HG03097 (cell line): Measurements from ENCODE around the gene RNFT2.

Experiments used
- ATAC-seq: cut with Tn5 transposase; IDR thresholded peaks from one replicate; pipeline ENCODE4 v1.9.1; 2021; ENCODE audit not compliant: unreplicated experiment, low FRiP score

RNFT2 gene

DNA sequence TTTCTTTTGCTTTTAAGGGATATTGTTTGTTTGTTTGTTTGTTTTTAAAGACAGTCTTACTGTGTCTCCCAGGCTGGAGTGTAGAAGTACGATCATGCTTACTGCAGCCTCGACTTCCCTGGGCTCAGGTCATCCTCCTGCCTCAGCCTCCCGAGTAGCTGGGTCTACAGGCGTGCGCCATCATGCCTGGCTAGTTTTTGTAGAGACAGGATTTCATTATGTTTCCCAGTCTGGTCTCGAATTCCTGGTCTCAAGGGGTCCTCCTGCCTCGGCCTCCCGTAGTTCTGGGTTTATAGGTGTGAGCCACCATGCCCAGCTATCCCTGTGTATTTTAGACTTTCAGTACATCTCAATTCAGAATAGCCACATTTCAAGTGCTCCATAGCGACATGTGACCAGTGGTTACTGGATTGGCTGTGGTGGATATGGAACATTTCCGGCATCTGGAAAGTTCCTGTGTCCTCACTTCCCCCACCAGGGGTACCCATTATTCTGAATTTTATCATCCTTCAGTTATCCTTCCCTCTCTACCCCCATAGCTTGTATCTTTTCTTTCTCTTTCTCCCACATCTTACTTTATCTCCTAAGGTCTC is 82.0 kb downstream of the RNFT2 start:
- ATAC-seq = no peak

DNA sequence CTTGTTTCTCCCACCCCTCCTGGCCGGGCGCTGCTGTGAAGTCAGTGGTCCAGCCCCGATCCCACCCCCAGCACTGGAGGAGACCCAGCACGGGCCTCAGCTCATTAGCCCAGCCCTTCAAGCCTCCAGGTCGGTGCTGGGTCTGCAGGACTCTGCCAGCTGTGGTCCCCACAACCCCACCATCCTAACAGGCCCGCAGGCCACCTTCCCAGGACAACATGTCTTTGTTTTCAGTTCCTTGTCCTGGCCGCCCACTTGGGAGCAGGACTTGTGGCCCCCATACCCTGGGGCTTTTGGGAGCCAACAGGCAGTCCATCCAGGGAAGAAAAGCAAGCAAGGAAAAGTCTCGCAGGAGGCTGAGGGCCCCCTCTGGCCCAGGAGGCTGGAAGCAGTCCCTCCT is 83.2 kb downstream of the RNFT2 start:
- no peak for ATAC-seq

DNA sequence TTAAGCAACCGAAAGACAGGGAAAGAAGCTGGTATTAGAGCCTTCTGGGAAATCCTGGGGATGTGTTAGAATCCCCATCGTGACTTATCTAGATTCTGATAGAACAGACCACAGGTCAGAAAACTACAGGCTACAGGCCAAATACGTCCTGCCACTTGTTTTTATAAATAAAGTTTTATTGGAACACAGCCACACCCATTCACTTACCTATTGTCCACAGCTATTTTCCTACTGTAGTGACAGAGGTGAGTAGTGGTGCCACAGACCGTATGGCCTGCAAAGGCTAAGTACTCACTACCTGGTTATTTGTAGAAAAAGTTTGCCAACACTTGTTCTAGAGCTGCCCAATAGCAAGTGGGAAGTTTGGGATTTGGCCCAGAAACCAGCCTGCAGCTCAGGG is 89.3 kb downstream of the RNFT2 start:
- ATAC-seq = no peak

DNA sequence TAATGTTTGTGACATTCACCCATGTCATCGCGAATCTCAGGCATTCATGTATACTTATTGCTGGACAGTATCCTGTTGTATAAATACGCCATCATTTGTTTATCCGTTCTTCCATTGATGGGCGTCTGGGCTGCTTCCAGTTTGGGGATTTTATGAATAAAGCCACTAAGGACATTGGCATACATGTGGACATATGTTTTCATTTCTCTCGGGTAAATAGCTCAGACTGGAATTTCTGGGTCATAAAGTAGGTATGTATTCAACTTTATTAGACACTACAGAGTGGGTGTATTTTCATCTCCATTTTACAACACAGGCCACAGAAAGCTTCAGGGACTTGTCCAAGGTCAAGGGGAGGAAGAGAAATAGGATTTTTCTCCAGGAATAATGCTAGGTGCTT is 94.2 kb downstream of the RNFT2 start:
- no peak for ATAC-seq

DNA sequence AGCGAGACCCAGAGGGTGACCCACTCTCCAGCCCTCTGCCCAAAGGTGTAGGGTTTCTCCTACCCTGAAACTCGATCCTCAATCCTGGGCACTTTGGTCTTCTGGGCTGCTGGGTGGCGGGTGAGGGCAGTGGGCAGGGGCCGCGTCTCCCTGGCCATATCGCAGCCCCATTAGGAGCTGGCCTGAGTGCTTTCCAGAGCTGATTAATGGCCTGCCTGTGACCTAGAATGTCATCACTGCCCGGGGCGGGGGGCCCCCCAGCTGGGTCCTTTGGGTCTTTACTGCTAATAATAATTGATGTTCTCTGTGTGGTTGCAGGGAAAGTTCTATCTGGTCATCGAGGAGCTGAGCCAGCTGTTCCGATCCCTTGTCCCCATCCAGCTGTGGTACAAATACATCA is 95.4 kb downstream of the RNFT2 start:
- ATAC-seq = no peak

DNA sequence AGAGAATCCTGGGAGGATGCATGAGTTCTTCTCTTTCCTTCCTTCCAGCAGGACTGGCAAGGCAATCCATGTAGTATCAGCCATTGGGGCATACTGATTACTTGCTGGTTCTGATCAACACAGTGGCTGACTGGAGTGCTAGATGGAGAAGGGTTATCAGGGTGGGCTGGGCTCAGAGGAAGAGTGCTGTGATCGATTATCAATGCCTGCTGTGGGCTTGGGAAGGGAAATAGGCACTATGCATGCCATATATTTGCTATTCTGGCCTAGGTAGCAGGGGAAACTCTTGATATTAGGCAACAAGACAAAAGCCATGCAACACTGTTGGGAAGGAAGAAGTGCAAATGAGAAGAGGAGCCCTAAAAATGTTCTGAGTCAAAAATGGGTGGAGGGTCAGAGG is 97.4 kb downstream of the RNFT2 start:
- ATAC-seq = no peak

DNA sequence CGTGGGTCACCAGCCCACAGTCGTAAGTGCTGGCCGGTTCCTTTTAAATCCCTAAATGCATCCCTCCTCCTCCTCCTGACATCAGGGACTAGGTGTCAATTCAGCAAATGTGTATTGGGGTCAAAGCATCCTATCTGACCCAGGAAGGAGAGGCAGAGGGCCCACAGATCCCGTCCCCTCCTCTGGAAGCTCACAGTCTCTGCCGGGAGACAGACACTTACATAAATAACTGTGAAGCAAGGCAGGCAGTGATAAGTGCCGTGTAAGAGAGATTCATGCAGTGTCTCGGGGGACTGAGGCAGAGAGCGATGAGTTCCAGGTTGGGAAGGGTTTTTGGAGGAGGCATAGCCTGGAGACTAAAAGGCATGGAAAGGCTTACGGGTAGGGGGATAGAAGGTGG is 99.0 kb downstream of the RNFT2 start:
- no peak for ATAC-seq

DNA sequence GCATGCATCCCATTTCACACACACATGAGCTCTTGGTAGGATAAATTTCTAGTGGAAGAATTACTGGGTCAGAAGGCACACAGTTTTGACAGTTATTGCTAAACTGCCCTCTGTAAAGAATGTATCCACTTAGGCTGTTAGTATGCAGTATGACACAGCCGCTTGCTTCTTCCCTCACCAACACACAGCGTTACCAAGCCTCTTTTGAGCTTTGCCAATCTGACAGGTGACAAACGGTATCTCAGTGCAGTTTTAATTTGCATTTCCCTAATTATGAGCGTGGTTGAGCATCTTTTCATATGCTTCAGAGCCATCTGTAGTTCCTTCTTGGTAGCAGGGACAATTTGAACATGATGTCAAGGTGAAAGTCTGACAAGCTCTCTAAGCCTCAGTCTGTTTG is 100.2 kb downstream of the RNFT2 start:
- ATAC-seq = no peak

DNA sequence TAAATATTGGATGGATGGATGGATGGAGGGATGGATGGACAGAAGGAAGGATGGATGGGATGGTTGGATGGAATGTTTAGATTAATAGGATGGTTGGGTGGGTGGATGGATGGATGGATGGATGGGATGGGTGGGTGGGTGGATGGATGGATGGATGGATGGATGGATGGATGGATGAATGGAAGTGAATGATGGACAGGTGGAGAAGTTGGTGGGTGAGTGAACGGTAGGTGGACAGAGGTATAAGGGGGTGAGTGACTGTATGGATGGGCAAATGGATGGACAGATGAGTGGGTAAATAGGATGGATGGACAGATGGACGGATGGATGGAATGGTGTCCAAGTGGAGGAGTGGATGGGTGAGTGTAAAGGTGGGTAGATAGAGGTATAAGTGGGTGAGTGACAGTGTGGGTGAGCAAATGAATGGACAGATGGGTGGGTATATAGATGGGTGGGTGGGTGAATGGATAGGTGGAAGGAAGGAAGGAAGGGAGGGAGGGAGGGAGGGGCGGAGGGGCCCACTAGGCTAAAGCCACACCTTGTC is 101.2 kb downstream of the RNFT2 start:
- ATAC-seq = no peak

DNA sequence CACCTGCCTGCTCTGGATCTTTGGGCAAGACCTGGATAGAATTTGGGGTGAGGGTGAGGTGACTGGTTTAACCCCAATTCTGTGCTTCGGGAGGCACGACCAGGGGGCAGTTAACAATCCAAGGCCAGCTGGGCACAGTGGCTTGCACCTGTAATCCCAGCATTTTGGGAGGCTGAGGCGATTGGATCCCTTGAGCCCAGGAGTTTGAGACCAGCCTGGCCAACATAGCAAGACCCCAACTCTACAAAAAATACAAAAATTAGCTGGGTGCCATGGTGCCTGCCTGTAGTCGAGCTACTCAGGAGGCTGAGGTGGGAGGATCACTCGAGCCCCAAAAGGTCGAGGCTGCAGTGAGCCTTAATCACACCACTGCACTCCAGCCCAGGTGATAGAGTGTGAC is 105.0 kb downstream of the RNFT2 start:
- no peak for ATAC-seq

DNA sequence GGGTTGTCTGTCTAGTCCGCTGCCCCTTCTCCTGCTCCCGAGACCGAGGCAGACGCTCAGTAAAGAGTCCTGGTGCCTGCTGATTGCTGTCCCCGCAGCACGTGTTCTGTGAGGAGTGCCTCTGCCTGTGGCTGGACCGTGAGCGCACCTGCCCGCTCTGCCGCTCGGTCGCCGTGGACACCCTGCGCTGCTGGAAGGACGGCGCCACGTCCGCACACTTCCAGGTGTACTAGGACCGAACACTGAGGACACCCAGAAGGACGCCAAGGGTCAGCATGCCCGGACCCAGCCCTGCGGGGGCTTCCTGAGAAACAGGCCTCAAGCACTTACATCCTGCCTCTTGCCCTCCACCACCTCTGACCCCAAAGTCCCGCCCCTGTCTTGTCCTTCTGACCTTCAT is 111.1 kb downstream of the RNFT2 start:
- ATAC-seq = no peak

DNA sequence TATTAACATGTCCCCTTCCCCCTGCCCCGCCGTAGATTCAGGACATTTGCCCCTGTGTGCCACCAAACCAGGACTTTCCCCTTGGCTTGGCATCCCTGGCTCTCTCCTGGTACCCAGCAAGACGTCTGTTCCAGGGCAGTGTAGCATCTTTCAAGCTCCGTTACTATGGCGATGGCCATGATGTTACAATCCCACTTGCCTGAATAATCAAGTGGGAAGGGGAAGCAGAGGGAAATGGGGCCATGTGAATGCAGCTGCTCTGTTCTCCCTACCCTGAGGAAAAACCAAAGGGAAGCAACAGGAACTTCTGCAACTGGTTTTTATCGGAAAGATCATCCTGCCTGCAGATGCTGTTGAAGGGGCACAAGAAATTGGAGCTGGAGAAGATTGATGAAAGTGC is 114.2 kb downstream of the RNFT2 start:
- ATAC-seq = no peak

DNA sequence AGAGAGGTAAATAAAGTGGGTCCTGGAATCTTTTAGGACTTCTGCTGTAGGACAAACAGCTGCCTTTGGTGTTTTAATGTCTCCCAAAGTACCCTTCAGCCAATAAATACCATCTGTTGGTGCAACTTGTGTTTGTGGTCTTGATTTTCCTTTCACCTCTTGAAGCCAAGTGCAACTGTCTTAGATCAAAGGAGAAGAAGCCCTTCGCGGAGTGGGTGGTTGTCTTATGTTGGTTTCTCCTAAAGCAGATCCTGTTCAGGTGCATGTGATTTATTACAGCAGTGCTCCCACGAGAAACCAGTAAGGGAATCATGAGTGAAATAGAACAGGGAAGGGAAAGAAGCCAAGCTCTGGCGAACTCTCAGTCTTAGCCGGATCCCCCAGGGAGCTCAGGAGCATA is 115.4 kb downstream of the RNFT2 start:
- ATAC-seq = no peak

DNA sequence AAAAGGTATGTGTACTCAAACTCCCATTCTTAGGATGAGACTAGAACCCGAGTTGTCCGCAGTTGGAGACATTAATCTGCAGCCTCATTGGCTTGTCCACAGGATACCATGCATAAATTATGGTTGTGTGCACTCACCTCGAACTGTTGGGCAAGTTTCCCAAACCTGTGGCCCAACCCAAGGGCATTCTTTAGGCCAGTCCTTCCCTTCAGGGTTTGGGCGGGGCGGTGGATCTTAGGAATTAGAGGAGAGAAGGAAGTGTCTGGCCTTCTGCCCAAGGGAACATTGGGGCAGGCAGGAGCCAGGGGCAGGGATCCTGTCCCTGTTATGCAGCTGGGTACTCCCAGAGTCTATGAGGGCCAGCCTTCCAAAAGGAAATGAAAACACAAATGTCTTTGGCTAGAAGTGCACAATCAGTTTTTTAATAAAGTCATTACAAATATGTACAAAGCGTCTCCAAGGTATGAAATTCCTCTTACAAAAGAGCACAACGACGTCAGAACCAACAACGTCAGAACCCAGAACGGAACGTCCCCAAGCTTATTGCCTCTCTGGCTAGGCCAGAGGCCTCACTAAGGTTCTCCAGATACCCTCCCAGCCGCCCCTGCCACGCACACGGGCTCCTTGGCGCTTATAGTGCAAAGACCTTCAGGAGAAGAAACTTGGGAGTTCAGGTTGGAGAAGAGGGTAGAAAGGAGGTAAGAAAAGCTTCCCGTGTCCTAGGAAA is 117.8 kb downstream of the RNFT2 start:
- no peak for ATAC-seq

DNA sequence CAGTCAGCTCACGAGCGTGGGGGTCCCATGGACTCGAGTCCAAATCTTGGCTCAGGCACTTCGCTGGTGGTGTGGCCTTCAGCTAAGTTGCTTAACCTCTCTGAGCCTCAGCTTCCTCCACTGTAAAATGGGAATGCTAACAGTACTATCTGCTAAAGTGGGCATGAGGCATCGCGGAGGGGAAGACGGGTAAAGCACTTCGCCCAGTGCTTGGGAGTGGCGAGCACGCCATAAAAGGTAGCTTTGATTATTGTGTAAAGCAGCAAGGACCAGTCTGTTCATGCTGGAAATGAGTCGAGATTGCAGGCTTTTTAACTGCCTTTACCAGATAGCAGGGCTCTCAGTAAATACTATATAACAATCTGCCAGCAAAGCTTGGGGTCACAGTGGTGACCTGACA is 118.6 kb downstream of the RNFT2 start:
- ATAC-seq = no peak

DNA sequence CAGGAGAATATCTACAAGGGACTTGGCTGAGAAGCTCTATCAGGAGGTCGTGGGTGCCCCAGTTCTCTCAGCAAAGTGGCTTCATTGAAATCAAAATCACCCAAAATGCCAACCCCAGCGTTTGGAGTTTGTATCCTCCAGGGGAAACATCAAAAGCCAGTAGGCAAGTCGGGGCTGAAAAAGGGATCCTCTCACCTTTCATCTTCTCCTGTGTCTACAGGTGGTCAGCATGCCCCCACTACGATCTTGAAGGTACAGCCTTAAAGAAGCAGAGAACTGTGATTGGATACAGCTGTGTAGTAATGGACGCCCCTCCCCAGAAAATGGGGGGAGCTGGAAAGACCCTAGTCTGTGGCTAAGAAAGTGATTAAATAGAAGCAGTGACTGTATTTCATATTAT is 121.0 kb downstream of the RNFT2 start:
- ATAC-seq = no peak

DNA sequence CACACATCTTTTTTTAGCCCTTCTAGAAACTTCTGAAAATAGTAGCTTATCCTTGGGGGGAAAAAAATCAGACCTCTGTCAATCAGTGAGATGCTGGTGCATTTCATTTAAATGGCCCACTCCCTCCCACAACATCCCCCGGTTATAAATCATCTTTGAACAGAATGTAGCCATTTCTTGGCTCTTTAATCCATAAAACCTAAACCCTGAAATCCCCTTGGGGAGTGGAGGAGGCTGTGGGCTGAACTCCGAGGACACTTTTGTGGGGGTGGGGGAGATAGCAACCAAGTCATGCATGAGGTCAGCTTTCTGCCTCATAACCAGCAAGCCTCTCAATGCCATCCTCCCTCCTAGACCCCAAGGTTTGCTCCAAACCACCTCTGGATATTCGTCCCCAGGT is 122.1 kb downstream of the RNFT2 start:
- ATAC-seq = no peak

DNA sequence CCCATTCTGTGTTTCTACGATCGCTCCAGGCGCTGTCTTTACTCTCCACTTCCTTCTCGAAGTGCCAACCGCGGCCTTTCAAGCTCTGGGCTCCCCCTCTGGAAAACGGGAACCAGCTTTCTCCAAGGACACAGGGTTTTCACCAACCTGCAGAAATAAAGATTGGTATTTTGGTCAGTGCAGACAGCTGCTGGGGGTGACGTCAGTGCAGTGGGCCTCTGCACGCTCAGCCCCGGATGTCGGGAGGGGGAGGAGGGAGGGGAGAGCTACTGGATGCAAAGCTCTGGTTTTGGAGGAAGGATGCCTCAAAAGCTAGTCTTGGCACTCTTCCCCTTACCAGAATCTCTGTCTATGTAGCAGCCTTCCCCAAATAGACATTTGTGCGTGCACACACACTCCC is 123.2 kb downstream of the RNFT2 start:
- peak; percentile 74 for ATAC-seq

DNA sequence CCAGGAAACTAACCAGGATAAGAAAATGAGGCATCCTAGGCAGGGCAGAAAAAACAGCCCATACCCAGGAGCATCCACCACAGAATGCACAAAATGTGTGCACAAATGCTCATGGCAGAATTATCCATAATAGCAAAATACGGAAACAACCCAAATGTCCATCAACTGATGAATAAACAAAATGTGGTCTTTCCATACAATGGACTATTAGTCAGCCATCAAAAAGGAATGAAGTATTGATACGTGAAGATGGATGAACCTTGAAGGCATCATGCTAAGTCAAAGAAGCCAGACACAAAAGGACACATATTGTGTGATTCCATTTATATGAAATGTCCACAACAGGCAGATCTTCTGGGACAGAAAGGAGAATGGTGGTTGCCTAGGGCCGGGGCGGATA is 124.1 kb downstream of the RNFT2 start:
- no peak for ATAC-seq

DNA sequence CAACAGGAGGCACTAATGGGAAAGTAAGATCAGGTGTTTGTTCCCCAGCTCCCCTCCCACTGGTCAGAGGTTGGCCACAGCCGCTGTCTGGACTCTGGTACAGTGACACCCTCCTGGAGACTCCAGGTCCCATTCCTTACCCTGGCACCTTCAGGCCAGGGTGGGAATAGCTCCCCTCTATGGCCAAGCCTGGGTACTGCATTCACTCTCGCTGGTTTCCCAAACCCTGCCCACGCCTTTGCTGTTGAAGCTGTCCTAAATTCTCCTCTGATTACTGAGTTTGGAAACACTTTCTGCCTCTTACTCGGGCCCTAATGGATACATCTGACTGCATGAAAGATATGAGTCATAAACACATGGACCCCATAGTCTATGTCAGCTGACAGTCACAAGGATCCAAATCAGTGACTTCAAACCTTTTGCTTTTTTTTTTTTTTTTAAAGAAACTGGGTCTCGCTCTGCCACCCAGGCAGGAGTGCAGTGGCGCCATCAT is 125.2 kb downstream of the RNFT2 start:
- ATAC-seq = no peak

DNA sequence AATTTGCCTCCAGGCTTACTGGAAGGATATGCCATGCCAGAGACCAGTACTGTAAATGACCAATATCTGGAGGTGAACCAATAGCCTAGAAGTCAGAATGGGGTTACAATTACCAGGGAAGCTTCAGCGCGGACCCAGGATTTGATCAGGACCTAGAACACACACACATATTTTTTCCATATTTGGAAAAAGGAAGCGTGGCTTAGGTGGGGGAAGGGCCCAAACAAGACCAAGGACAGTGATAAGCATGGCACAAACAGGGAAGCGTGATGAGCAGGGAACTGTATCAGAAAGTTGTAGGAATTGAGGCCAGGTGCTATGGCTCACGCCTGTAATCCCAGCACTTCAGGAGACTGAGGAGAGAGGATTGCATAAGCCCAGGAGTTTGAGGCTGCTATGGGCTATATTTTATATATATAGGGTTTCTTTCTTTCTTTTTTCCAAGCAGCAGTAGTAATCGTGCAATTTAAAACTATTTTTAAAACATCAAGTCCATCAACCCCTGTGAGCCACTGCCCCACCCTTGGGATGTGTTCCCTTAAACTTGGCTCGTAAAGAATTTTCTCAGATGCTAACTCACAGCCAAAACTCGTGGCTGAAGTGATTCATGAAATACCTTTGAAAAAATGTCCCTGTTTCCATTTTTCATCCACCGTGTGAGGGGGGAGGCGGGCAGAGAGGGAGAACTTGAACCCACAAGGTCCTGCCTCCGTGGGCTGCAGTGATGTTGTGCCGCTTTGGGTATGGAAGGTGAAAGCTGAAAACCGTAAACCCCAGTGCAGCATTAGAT is 126.5 kb downstream of the RNFT2 start:
- no peak for ATAC-seq

DNA sequence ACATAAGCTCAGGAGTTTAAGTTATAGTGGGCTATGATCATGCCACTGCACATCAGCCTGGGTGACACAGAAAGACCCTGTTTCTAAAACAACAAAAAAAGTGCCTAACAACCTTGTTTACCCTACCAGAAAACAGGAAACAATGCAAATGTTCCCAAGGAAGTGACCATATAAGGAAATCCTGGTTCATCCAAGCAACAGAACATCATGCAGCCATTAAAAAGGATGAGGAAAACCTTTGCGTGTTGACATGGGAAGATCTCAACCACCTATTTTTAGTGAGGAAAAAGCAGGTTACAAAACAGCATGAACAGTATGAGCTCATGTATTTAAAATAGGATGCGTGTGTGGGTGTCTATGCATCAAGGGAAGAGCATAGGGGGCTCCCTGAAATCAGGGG is 129.4 kb downstream of the RNFT2 start:
- ATAC-seq = no peak
